Naive thymus-derived CD4-positive, alpha-beta T cell (primary cell): Measurements from ENCODE around the gene RERG. TPM values are rescaled to one million over a fixed set of nuclear protein-coding genes. Genes with fewer than 3 reads are reported as not detected.

ENCODE experiments used
- ATAC-seq: fragments of 150-1000 bp; cut with Tn5 transposase; 2 replicates; pipeline ENCODE4 v1.10.0; 2021; ENCODE audit warnings: mild to moderate bottlenecking, moderate library complexity
- CTCF ChIA-PET: fragments of 350-600 bp; sonication (Branson Sonifier 250); formaldehyde crosslinking; loops from one replicate; lab custom pipeline; 2021; ENCODE audit warnings: antibody characterized with exemption; lab: Charles Lee
- POLR2A ChIA-PET: fragments of 350-600 bp; sonication (Branson Sonifier 250); formaldehyde crosslinking; loops from one replicate; lab custom pipeline; 2021; ENCODE audit warnings: antibody characterized with exemption, inconsistent platforms; lab: Charles Lee
- DNase-seq, 9 donors: peaks; one replicate each; pipeline versions ENCODE4 v3.0.0 to v3.0.0-alpha.2; 2020 to 2022; ENCODE audit warnings: mixed read lengths in 1 of 9
- H3K27ac ChIP-seq: one replicate; pipeline ENCODE4 v1.7.0; 2013; ENCODE audit warnings: mild to moderate bottlenecking, low read depth, low read length, moderate library complexity
- H3K27me3 ChIP-seq, 2 donors: one replicate each; pipeline ENCODE4 v1.7.0; 2013; ENCODE audit warnings: low read length in 2 of 2, mild to moderate bottlenecking in 2 of 2, moderate library complexity in 2 of 2; ENCODE audit not compliant: control insufficient read depth in 2 of 2, insufficient read depth in 2 of 2
- H3K36me3 ChIP-seq, 3 experiments: 1 replicate in 2 of 3; 2 replicates in 1 of 3; pipeline ENCODE4 v1.7.0; 2013; ENCODE audit warnings: low read length in 3 of 3, mild to moderate bottlenecking in 3 of 3, moderate library complexity in 1 of 3; ENCODE audit not compliant: insufficient read depth in 3 of 3, control insufficient read depth in 2 of 3
- H3K4me1 ChIP-seq, 2 donors: one replicate each; pipeline ENCODE4 v1.7.0; 2013; ENCODE audit warnings: low read length in 2 of 2, mild to moderate bottlenecking in 2 of 2, moderate library complexity in 1 of 2; ENCODE audit not compliant: control insufficient read depth in 2 of 2, insufficient read depth in 2 of 2
- H3K4me3 ChIP-seq: 2 replicates; pipeline ENCODE4 v1.7.0; 2013; ENCODE audit warnings: mild to moderate bottlenecking, low read length
- H3K9me3 ChIP-seq, 3 experiments: 1 replicate in 2 of 3; 2 replicates in 1 of 3; pipeline ENCODE4 v1.7.0; 2013; ENCODE audit warnings: low read length in 3 of 3; ENCODE audit not compliant: control insufficient read depth in 2 of 3
- H3K27ac Mint-ChIP-seq, 9 donors: one replicate each; pipeline ENCODE4 v1.8.0; 2020 to 2022; ENCODE audit warnings: mixed read lengths in 9 of 9, mild to moderate bottlenecking in 8 of 9, moderate library complexity in 5 of 9, inconsistent platforms in 2 of 9
- H3K27me3 Mint-ChIP-seq, 5 donors: one replicate each; pipeline ENCODE4 v1.8.0; 2021 to 2022; ENCODE audit warnings: mixed read lengths in 5 of 5, mild to moderate bottlenecking in 1 of 5
- H3K36me3 Mint-ChIP-seq, 5 donors: one replicate each; pipeline ENCODE4 v1.8.0; 2020 to 2022; ENCODE audit warnings: mixed read lengths in 5 of 5, mild to moderate bottlenecking in 3 of 5, inconsistent platforms in 1 of 5
- H3K4me1 Mint-ChIP-seq, 7 donors: one replicate each; pipeline ENCODE4 v1.8.0; 2020 to 2022; ENCODE audit warnings: mixed read lengths in 7 of 7, mild to moderate bottlenecking in 3 of 7, inconsistent platforms in 1 of 7
- H3K4me3 Mint-ChIP-seq, 10 donors: one replicate each; pipeline ENCODE4 v1.8.0; 2020 to 2022; ENCODE audit warnings: mild to moderate bottlenecking in 10 of 10, mixed read lengths in 10 of 10, moderate library complexity in 6 of 10, inconsistent platforms in 2 of 10
- H3K9me3 Mint-ChIP-seq, 11 donors: one replicate each; pipeline ENCODE4 v1.8.0; 2020 to 2022; ENCODE audit warnings: mixed read lengths in 11 of 11, mild to moderate bottlenecking in 4 of 11, inconsistent platforms in 1 of 11, moderate library complexity in 1 of 11
- intact Hi-C, 2 donors: fragments of 100-400 bp; cut with micrococcal nuclease; formaldehyde crosslinking; loops; one replicate each; pipeline ENCODE4 v1.15.1; 2023
- polyA plus RNA-seq, 2 donors: library from polyadenylated mRNA; unstranded; fragments of 300-500 nt; fragmentation: Illumina TruSeq; gene quantifications; one replicate each; pipeline ENCODE4 v1.2.3, GENCODE V29; 2021
- total RNA-seq, 6 experiments: library from RNA in 5 of 6; stranded (reverse) in 5 of 6; gene quantifications; 1 replicate in 5 of 6; 2 replicates in 1 of 6; pipeline ENCODE4 v1.2.3 and lab custom pipeline; 2021 to 2026

RERG gene
- total and polyA plus RNA-seq, 7 experiments from 2014 or later = 0.35 TPM; not detected in 6

DNA sequence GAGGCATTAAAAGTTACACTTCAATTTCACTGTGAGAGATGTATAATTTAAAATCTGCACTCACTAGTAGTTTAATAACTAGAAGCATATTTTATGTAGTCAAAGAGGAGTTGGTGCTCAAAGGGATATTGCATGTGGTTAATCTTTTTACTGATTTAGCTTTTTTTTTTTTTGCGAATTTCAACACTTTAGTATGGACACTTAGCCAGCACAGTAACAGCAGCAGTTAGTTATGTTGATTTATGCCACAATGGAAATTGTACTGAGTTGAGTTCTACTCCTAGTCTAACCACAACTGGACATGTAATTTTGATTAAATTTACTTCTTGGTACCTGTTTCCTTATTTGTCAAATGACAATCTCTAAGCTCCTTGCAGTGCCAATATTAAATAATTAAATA lies 104.2 kb downstream of the RERG start:
- no peaks in the 10 kb centered on the region for H3K36me3 ChIP-seq
- no peaks in the 10 kb centered on the region for H3K27me3 ChIP-seq
- H3K4me1 ChIP-seq = no peaks in the 10 kb centered on the region
- DNase-seq (no peak), ATAC-seq (no peak)
- H3K9me3 ChIP-seq = no peaks in the 10 kb centered on the region
- no peak overlapping the region for H3K27ac ChIP-seq
- no peaks in the 10 kb centered on the region for H3K36me3 Mint-ChIP-seq
- no peak overlapping the region for H3K4me3 ChIP-seq
- no peaks in the 10 kb centered on the region for H3K4me1 Mint-ChIP-seq
- no peak overlapping the region for H3K4me3 Mint-ChIP-seq
- no peak overlapping the region for H3K27ac Mint-ChIP-seq
- peaks cover 0 to 27% (median 18%) of the 10 kb centered on the region in 5 donors for H3K27me3 Mint-ChIP-seq
- peaks cover 0 to 2% (median 0%) of the 10 kb centered on the region in 11 donors for H3K9me3 Mint-ChIP-seq
- intact Hi-C loops = no loop called here
- ChIA-PET POLR2A (no interaction called here), CTCF (no interaction called here)

DNA sequence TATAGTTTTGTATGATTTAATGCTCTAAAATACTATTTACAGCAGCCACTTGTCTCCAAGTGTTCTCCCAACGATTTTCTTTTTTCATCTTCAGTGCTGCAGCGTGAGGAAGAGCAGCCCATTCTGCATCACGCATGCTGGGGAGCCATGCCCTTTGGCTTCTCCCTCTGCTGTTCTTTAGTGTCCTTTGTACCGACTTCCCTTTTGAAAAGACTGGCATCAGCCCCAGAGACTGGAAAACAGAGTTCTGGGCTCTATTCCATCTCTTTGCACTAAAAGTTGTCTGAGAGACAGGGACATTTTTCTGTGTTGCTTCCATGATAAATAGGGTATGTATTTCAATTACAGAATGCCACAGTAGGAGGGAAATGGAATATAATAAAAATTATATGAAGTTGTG lies 105.1 kb downstream of the RERG start:
- no peaks in the 10 kb centered on the region for H3K4me1 Mint-ChIP-seq
- peaks cover 0 to 2% (median 0%) of the 10 kb centered on the region in 11 donors for H3K9me3 Mint-ChIP-seq
- intact Hi-C loops = no loop called here
- CTCF ChIA-PET = no interaction called here
- H3K27me3 Mint-ChIP-seq = peaks cover 0 to 32% (median 20%) of the 10 kb centered on the region in 5 donors
- H3K4me3 Mint-ChIP-seq = no peak overlapping the region
- DNase-seq = no peak
- no peak overlapping the region for H3K4me3 ChIP-seq
- POLR2A ChIA-PET = no interaction called here
- H3K27ac ChIP-seq = no peak overlapping the region
- H3K4me1 ChIP-seq = no peaks in the 10 kb centered on the region
- no peak overlapping the region for H3K27ac Mint-ChIP-seq
- no peaks in the 10 kb centered on the region for H3K9me3 ChIP-seq
- ATAC-seq = no peak
- H3K36me3 Mint-ChIP-seq = no peaks in the 10 kb centered on the region
- H3K27me3 ChIP-seq = no peaks in the 10 kb centered on the region
- H3K36me3 ChIP-seq = no peaks in the 10 kb centered on the region

DNA sequence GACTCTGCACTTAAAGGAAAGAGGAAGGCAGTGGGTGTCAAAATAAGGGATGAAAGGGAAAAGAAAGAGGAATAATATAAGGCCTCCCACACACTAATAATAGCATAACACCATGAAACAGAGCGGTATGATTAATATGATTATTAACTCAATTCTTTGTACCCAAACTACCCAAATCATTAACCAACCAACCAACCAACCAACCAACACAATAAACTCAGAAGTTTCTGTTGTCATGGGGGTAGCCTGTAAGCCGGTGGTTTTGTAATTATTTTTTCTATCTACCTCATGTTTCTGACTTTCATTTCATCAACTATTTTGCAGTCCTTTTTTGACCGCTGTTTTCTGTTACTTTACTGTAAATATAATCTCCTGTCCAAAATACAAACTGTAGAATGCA lies 105.8 kb downstream of the RERG start:
- Mint-ChIP-seq H3K4me1 (no peaks in the 10 kb centered on the region), H3K27me3 (peaks cover 0 to 37% (median 20%) of the 10 kb centered on the region in 5 donors), H3K4me3 (no peak overlapping the region), H3K27ac (no peak overlapping the region), H3K36me3 (no peaks in the 10 kb centered on the region), H3K9me3 (peaks cover 0 to 2% (median 0%) of the 10 kb centered on the region in 11 donors)
- Histone ChIP-seq H3K36me3 (no peaks in the 10 kb centered on the region), H3K4me1 (no peaks in the 10 kb centered on the region), H3K9me3 (no peaks in the 10 kb centered on the region), H3K27me3 (no peaks in the 10 kb centered on the region), H3K4me3 (no peak overlapping the region), H3K27ac (no peak overlapping the region)
- no peak for ATAC-seq
- DNase-seq = no peak
- ChIA-PET CTCF (no interaction called here), POLR2A (no interaction called here)
- intact Hi-C loops = no loop called here

DNA sequence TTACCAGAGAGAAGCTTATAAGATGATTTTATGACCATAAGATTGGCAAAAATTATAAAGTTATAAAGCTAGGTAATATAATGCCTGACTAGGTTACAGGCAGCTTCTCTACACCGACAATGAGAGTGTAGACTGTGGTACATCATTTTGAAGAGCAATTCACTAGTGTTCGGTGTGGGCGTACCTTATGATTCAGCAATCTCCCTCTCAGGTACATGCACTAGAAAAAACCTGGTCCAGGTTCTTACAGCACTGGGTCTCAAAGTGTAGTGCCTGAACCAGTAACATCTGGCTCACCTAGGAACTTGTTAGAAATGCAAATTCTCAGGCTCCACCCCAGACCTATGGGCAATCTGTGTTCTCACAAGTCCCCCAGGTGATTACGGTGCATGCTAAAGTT lies 106.7 kb downstream of the RERG start:
- Histone ChIP-seq H3K4me3 (no peak overlapping the region), H3K36me3 (no peaks in the 10 kb centered on the region), H3K4me1 (no peaks in the 10 kb centered on the region), H3K27ac (no peak overlapping the region), H3K9me3 (no peaks in the 10 kb centered on the region), H3K27me3 (no peaks in the 10 kb centered on the region)
- Mint-ChIP-seq H3K4me3 (no peak overlapping the region), H3K27ac (no peak overlapping the region), H3K9me3 (peaks cover 0 to 2% (median 0%) of the 10 kb centered on the region in 11 donors), H3K27me3 (peaks cover 4 to 42% (median 20%) of the 10 kb centered on the region in 5 donors), H3K36me3 (no peaks in the 10 kb centered on the region), H3K4me1 (no peaks in the 10 kb centered on the region)
- DNase-seq (no peak), ATAC-seq (no peak)
- POLR2A ChIA-PET = no interaction called here
- CTCF ChIA-PET = no interaction called here
- intact Hi-C loops = no loop called here

DNA sequence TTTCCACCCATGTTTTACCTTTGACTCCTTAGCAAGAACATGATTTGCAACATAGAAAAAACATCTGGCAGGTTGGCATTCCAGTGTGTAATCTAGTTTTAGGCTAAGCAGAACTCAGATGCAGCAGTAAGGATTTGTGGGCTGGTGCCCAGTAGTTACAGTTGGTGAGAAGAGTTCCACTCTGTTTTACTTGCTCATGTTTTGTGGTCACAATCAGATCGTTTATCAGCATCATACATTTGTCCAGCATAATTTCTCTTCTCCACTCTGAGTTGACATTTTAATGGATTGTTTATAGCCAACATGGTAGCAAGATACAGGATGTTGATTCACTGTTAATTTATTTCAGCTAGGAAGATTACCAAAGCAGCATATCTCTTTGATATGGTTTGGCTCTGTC lies 128.4 kb downstream of the RERG start:
- POLR2A ChIA-PET = no interaction called here
- H3K27me3 ChIP-seq = no peaks in the 10 kb centered on the region
- DNase-seq (no peak), ATAC-seq (no peak)
- Mint-ChIP-seq H3K36me3 (no peaks in the 10 kb centered on the region), H3K9me3 (peaks cover 0 to 16% (median 2%) of the 10 kb centered on the region in 11 donors), H3K27ac (no peak overlapping the region), H3K4me3 (no peak overlapping the region), H3K27me3 (peaks cover under 1 to 22% (median 12%) of the 10 kb centered on the region in 5 donors), H3K4me1 (peaks cover 0 to under 1% (median 0%) of the 10 kb centered on the region in 7 donors)
- H3K36me3 ChIP-seq = no peaks in the 10 kb centered on the region
- intact Hi-C loops = no loop called here
- H3K4me1 ChIP-seq = no peaks in the 10 kb centered on the region
- H3K27ac ChIP-seq = no peak overlapping the region
- CTCF ChIA-PET = no interaction called here
- H3K4me3 ChIP-seq = no peak overlapping the region
- H3K9me3 ChIP-seq = no peaks in the 10 kb centered on the region

DNA sequence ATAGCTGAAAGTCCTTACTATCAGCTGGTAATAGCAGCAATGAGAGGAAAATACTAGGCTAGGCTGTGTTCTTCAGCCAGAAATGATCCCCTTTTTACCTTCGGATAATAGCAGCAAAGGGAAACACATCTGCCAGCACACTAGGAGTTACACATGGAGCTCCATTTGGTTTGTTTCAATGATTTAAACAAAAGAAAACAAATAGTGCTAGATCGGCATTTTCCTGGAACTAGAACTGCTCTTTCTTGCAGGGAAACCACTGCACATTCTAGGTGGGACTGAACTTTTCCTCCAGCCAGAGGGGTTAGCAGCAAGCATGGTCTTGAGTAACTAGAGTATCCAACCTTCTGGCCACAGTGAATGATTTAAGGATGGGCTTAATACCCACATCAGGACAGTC lies 130.8 kb downstream of the RERG start:
- Mint-ChIP-seq H3K27ac (no peak overlapping the region), H3K9me3 (peaks cover 0 to 4% (median 0%) of the 10 kb centered on the region in 11 donors), H3K4me3 (no peak overlapping the region), H3K36me3 (no peaks in the 10 kb centered on the region), H3K4me1 (peaks cover 0 to 2% (median 0%) of the 10 kb centered on the region in 7 donors), H3K27me3 (peaks cover 5 to 34% (median 18%) of the 10 kb centered on the region in 5 donors)
- Histone ChIP-seq H3K27ac (no peak overlapping the region), H3K27me3 (no peaks in the 10 kb centered on the region), H3K9me3 (no peaks in the 10 kb centered on the region), H3K4me1 (no peaks in the 10 kb centered on the region), H3K4me3 (no peak overlapping the region), H3K36me3 (no peaks in the 10 kb centered on the region)
- DNase-seq (no peak), ATAC-seq (no peak)
- CTCF ChIA-PET = no interaction called here
- intact Hi-C loops = no loop called here
- POLR2A ChIA-PET = no interaction called here

DNA sequence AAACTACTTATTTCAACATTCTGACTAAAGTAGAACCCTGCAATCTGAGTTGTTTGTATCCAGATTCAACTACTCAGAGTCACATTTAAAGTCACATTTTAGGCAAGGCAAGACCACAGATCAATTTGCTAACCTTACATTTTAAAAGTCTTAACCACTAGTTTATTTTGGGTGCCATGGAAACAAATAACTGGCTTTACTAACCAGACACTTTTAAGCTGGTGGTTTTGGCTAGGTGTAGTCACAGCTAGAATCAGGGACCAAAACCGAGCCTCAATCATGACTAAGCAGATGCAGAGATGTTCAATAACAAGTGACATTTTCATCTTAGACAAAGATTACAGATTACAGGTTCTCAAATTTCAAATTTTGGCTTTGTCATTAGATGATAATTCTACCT lies 133.1 kb downstream of the RERG start:
- intact Hi-C loops = no loop called here
- no peaks in the 10 kb centered on the region for H3K36me3 ChIP-seq
- no peak overlapping the region for H3K27ac Mint-ChIP-seq
- POLR2A ChIA-PET = no interaction called here
- H3K9me3 ChIP-seq = no peaks in the 10 kb centered on the region
- H3K9me3 Mint-ChIP-seq = peaks cover 0 to 1% (median 0%) of the 10 kb centered on the region in 11 donors
- ATAC-seq (no peak), DNase-seq (peak in 1 of 9 donors; percentile 1)
- CTCF ChIA-PET = no interaction called here
- H3K4me3 Mint-ChIP-seq = no peak overlapping the region
- H3K27ac ChIP-seq = no peak overlapping the region
- H3K27me3 Mint-ChIP-seq = peaks cover 5 to 25% (median 14%) of the 10 kb centered on the region in 5 donors
- H3K36me3 Mint-ChIP-seq = no peaks in the 10 kb centered on the region
- no peaks in the 10 kb centered on the region for H3K27me3 ChIP-seq
- peaks cover 0 to 2% (median 0%) of the 10 kb centered on the region in 7 donors for H3K4me1 Mint-ChIP-seq
- no peaks in the 10 kb centered on the region for H3K4me1 ChIP-seq
- H3K4me3 ChIP-seq = no peak overlapping the region
